ENCODE results near the gene DOP1A.

GRCh38 chr6:83067448-83068439 is at the start of gene DOP1A:
- TF ChIP-seq POLR2A (IDR thresholded peaks at IDR 0.05) = peak; percentile 58 to 87 (median 83)
- TF ChIP-seq CTCF (IDR thresholded peaks at IDR 0.05) = peak; percentile 91 to 99 (median 98)

Data from body of pancreas (tissue), 4 donors.